ENCODE results near the gene STK32B.
"Not testable (repeated sequence)": the region's sequence is repeated elsewhere in the genome, so short reads cannot be mapped to it uniquely, and the experiment has no call there.

The STK32B gene

GRCh38 chr4:5266991-5267390 lies 215.7 kb downstream of the STK32B start:
- H3K36me3 ChIP-seq (ENCODE audit: control insufficient read depth, insufficient read depth, low read length) = no peaks in the 10 kb centered on the region
- no peaks in the 10 kb centered on the region for H3K9me3 ChIP-seq (ENCODE audit: control insufficient read depth, low read length)
- no peak overlapping the region for H3K9ac ChIP-seq (ENCODE audit: low read length)
- no peak overlapping the region for H3K4me3 ChIP-seq (ENCODE audit: low read length)
- no peaks in the 10 kb centered on the region for H3K27me3 ChIP-seq (ENCODE audit: control insufficient read depth, insufficient read depth, low read length)
- no peaks in the 10 kb centered on the region for H3K4me1 ChIP-seq (ENCODE audit: control insufficient read depth, insufficient read depth, low read length)

GRCh38 chr4:5267408-5267807 lies 216.1 kb downstream of the STK32B start:
- Histone ChIP-seq H3K4me1 (ENCODE audit: control insufficient read depth, insufficient read depth, low read length) (no peaks in the 10 kb centered on the region), H3K4me3 (ENCODE audit: low read length) (no peak overlapping the region), H3K9me3 (ENCODE audit: control insufficient read depth, low read length) (no peaks in the 10 kb centered on the region)

GRCh38 chr4:5276475-5277075 lies 225.3 kb downstream of the STK32B start:
- Histone ChIP-seq H3K36me3 (ENCODE audit: control insufficient read depth, insufficient read depth, low read length) (no peaks in the 10 kb centered on the region), H3K9ac (ENCODE audit: low read length) (no peak overlapping the region), H3K4me1 (ENCODE audit: control insufficient read depth, insufficient read depth, low read length) (no peaks in the 10 kb centered on the region), H3K9me3 (ENCODE audit: control insufficient read depth, low read length) (no peaks in the 10 kb centered on the region), H3K27me3 (ENCODE audit: control insufficient read depth, insufficient read depth, low read length) (no peaks in the 10 kb centered on the region), H3K4me3 (ENCODE audit: low read length) (no peak overlapping the region)

More at GRCh38 chr4:5267408-5267807, 216.1 kb downstream of the STK32B start:
- Histone ChIP-seq H3K9ac (ENCODE audit: low read length) (no peak overlapping the region), H3K36me3 (ENCODE audit: control insufficient read depth, insufficient read depth, low read length) (no peaks in the 10 kb centered on the region), H3K27me3 (ENCODE audit: control insufficient read depth, insufficient read depth, low read length) (no peaks in the 10 kb centered on the region)

- Histone ChIP-seq H3K4me1 (ENCODE audit: control insufficient read depth, insufficient read depth, low read length) (no peaks in the 10 kb centered on the region), H3K9me3 (ENCODE audit: control insufficient read depth, low read length) (no peaks in the 10 kb centered on the region), H3K27me3 (ENCODE audit: control insufficient read depth, insufficient read depth, low read length) (no peaks in the 10 kb centered on the region), H3K36me3 (ENCODE audit: control insufficient read depth, insufficient read depth, low read length) (no peaks in the 10 kb centered on the region), H3K9ac (ENCODE audit: low read length) (no peak overlapping the region), H3K4me3 (ENCODE audit: low read length) (no peak overlapping the region)
Measured at GRCh38 chr4:5277079-5277478, 225.8 kb downstream of the STK32B start.

- Histone ChIP-seq H3K9me3 (ENCODE audit: control insufficient read depth, low read length) (no peaks in the 10 kb centered on the region), H3K4me3 (ENCODE audit: low read length) (no peak overlapping the region), H3K36me3 (ENCODE audit: control insufficient read depth, insufficient read depth, low read length) (no peaks in the 10 kb centered on the region), H3K27me3 (ENCODE audit: control insufficient read depth, insufficient read depth, low read length) (no peaks in the 10 kb centered on the region), H3K9ac (ENCODE audit: low read length) (no peak overlapping the region), H3K4me1 (ENCODE audit: control insufficient read depth, insufficient read depth, low read length) (no peaks in the 10 kb centered on the region)
Measured at GRCh38 chr4:5278213-5278612, 226.9 kb downstream of the STK32B start.

GRCh38 chr4:5280069-5280468 lies 228.8 kb downstream of the STK32B start:
- not testable (repeated sequence) for H3K9ac ChIP-seq (ENCODE audit: low read length); H3K36me3 ChIP-seq (ENCODE audit: control insufficient read depth, insufficient read depth, low read length); H3K9me3 ChIP-seq (ENCODE audit: control insufficient read depth, low read length); H3K4me3 ChIP-seq (ENCODE audit: low read length); H3K27me3 ChIP-seq (ENCODE audit: control insufficient read depth, insufficient read depth, low read length); H3K4me1 ChIP-seq (ENCODE audit: control insufficient read depth, insufficient read depth, low read length)

- Histone ChIP-seq H3K4me3 (ENCODE audit: low read length) (no peak overlapping the region), H3K9me3 (ENCODE audit: control insufficient read depth, low read length) (no peaks in the 10 kb centered on the region)
Measured at GRCh38 chr4:5280828-5281227, 229.5 kb downstream of the STK32B start.

GRCh38 chr4:5283837-5284236 lies 232.6 kb downstream of the STK32B start:
- Histone ChIP-seq H3K4me1 (ENCODE audit: control insufficient read depth, insufficient read depth, low read length) (no peaks in the 10 kb centered on the region), H3K4me3 (ENCODE audit: low read length) (no peak overlapping the region), H3K36me3 (ENCODE audit: control insufficient read depth, insufficient read depth, low read length) (no peaks in the 10 kb centered on the region), H3K27me3 (ENCODE audit: control insufficient read depth, insufficient read depth, low read length) (no peaks in the 10 kb centered on the region), H3K9me3 (ENCODE audit: control insufficient read depth, low read length) (no peaks in the 10 kb centered on the region), H3K9ac (ENCODE audit: low read length) (no peak overlapping the region)

More at GRCh38 chr4:5280828-5281227, 229.5 kb downstream of the STK32B start:
- Histone ChIP-seq H3K36me3 (ENCODE audit: control insufficient read depth, insufficient read depth, low read length) (no peaks in the 10 kb centered on the region), H3K9ac (ENCODE audit: low read length) (no peak overlapping the region), H3K27me3 (ENCODE audit: control insufficient read depth, insufficient read depth, low read length) (no peaks in the 10 kb centered on the region), H3K4me1 (ENCODE audit: control insufficient read depth, insufficient read depth, low read length) (no peaks in the 10 kb centered on the region)

- Histone ChIP-seq H3K36me3 (ENCODE audit: control insufficient read depth, insufficient read depth, low read length) (no peaks in the 10 kb centered on the region), H3K4me1 (ENCODE audit: control insufficient read depth, insufficient read depth, low read length) (no peaks in the 10 kb centered on the region), H3K27me3 (ENCODE audit: control insufficient read depth, insufficient read depth, low read length) (no peaks in the 10 kb centered on the region), H3K4me3 (ENCODE audit: low read length) (no peak overlapping the region), H3K9ac (ENCODE audit: low read length) (no peak overlapping the region), H3K9me3 (ENCODE audit: control insufficient read depth, low read length) (no peaks in the 10 kb centered on the region)
Measured at GRCh38 chr4:5284517-5284916, 233.2 kb downstream of the STK32B start.

- Histone ChIP-seq H3K9ac (ENCODE audit: low read length) (no peak overlapping the region), H3K9me3 (ENCODE audit: control insufficient read depth, low read length) (no peaks in the 10 kb centered on the region), H3K36me3 (ENCODE audit: control insufficient read depth, insufficient read depth, low read length) (no peaks in the 10 kb centered on the region)
Measured at GRCh38 chr4:5292101-5292500, 240.8 kb downstream of the STK32B start.

GRCh38 chr4:5298000-5298787 lies 246.9 kb downstream of the STK32B start:
- H3K9ac ChIP-seq (ENCODE audit: low read length); H3K4me1 ChIP-seq (ENCODE audit: control insufficient read depth, insufficient read depth, low read length); H3K9me3 ChIP-seq (ENCODE audit: control insufficient read depth, low read length); H3K4me3 ChIP-seq (ENCODE audit: low read length); H3K27me3 ChIP-seq (ENCODE audit: control insufficient read depth, insufficient read depth, low read length); H3K36me3 ChIP-seq (ENCODE audit: control insufficient read depth, insufficient read depth, low read length): not testable (repeated sequence)

More at GRCh38 chr4:5292101-5292500, 240.8 kb downstream of the STK32B start:
- Histone ChIP-seq H3K4me3 (ENCODE audit: low read length) (no peak overlapping the region), H3K27me3 (ENCODE audit: control insufficient read depth, insufficient read depth, low read length) (no peaks in the 10 kb centered on the region), H3K4me1 (ENCODE audit: control insufficient read depth, insufficient read depth, low read length) (no peaks in the 10 kb centered on the region)

- no peak overlapping the region for H3K9ac ChIP-seq (ENCODE audit: low read length)
- H3K36me3 ChIP-seq (ENCODE audit: control insufficient read depth, insufficient read depth, low read length) = no peaks in the 10 kb centered on the region
Measured at GRCh38 chr4:5300283-5300682, 249.0 kb downstream of the STK32B start.

More at GRCh38 chr4:5300283-5300682, 249.0 kb downstream of the STK32B start:
- Histone ChIP-seq H3K4me1 (ENCODE audit: control insufficient read depth, insufficient read depth, low read length) (no peaks in the 10 kb centered on the region), H3K4me3 (ENCODE audit: low read length) (no peak overlapping the region), H3K27me3 (ENCODE audit: control insufficient read depth, insufficient read depth, low read length) (no peaks in the 10 kb centered on the region), H3K9me3 (ENCODE audit: control insufficient read depth, low read length) (no peaks in the 10 kb centered on the region)

Data from mucosa of stomach (tissue), 1 donor.